HUDEP-2 (cell line): Measurements from ENCODE around the gene ANO1.
A peak's percentile ranks its signal among the peaks of the same experiment; 100 is the strongest.
"Not testable (repeated sequence)": the region's sequence is repeated elsewhere in the genome, so short reads cannot be mapped to it uniquely, and the experiment has no call there.

Experiments
- DNase-seq, 76 experiments: peaks; one replicate each; lab custom pipeline; 2025; ENCODE audit not compliant: unreplicated experiment in 76 of 76; lab: John Stamatoyannopoulos, UW

Gene ANO1

GRCh38 chr11:70184396-70184795 is 106.3 kb downstream of the ANO1 start:
- no peak for DNase-seq

DNA sequence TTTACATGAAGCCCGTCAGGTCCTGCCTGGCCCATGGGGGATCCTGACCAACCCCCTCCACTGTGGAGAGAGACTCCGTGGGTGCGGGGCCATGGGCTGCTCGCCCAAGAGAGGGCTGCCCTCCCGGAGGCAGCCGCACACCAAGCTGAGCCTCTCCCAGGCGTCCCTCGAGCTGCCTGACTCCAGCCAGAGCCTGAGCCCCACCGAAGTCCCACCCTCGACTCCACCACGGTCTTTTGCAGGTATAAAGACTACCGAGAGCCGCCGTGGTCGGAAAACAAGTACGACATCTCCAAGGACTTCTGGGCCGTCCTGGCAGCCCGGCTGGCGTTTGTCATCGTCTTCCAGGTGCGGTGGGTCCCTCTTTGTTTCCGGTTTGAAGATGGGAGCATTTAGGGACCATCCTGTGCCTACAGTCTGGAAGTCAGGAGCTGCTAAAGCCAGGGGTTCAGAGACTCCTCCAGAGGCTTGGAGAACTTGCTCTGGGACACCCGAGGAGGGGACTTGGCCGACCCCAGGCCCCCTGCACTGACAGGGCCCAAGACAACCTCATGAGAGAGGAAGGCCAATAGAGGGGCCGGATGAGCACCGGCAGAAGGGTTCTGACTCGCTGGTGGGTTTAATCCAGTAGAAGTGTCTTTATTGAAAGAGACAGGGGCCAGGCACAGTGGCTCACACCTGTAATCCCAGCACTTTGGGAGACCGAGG is 107.4 kb downstream of the ANO1 start:
- DNase-seq: no peak

DNA sequence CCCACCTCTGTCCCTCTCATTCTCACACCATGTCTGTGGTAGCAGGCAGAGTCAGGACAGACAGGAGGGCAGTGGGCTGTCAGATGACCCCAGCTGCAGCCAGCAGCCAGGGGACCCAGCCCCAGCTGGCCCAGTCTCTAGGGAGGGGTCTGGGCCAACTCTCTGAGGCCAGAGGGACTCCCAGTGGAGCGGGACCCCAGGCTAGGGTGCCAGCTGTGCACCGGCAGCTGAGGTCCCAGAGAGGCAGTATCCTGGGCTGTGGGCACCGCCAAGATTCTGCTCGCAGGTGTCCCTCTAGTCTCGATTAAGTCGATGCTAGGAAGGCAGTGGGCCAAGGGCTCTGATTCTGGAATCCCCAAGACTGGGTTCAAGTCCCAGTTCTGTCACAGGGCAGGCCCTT is 108.3 kb downstream of the ANO1 start:
- DNase-seq: no peak

DNA sequence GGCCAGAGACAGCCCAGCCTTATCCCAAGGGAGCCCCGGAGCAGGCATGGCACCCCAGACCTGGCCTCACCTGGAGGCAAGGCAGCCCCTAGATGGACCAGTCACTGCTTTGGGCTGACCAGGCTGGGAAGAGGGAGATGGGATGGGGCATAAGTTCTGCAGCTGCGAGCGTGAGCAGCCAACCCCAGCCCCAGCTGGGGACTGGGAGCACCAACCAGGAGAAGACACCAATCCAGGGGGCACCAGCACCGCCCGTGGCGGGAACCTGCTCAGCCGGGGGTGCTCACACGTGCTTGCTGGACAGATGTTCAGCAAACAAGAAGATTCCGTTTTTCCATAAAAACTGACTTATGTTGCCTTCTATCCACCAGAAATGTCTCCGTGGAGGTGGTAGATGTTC is 108.8 kb downstream of the ANO1 start:
- DNase-seq: no peak

DNA sequence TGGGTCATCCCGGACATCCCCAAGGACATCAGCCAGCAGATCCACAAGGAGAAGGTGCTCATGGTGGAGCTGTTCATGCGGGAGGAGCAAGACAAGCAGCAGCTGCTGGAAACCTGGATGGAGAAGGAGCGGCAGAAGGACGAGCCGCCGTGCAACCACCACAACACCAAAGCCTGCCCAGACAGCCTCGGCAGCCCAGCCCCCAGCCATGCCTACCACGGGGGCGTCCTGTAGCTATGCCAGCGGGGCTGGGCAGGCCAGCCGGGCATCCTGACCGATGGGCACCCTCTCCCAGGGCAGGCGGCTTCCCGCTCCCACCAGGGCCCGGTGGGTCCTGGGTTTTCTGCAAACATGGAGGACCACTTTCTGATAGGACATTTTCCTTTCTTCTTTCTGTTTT is 109.7 kb downstream of the ANO1 start:
- DNase-seq: no peak

DNA sequence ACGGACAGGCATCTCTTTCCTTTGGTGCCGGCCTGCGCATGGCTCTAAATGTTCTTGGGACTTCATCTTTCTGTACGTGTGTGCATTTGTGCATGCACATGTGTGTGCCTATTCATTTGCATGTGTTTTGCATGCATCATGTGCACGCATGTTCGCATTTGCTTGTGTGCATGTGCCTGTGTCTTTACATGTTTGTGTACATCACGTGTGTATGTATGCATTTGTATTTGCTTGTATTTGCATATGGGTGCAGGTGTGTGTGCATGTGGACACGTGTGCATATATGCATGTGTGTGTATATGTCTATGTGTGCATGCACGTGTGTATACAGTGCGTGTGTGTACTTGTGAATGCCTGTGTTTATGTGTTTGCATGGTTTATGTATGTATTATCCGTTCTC is 111.5 kb downstream of the ANO1 start:
- DNase-seq: no peak

DNA sequence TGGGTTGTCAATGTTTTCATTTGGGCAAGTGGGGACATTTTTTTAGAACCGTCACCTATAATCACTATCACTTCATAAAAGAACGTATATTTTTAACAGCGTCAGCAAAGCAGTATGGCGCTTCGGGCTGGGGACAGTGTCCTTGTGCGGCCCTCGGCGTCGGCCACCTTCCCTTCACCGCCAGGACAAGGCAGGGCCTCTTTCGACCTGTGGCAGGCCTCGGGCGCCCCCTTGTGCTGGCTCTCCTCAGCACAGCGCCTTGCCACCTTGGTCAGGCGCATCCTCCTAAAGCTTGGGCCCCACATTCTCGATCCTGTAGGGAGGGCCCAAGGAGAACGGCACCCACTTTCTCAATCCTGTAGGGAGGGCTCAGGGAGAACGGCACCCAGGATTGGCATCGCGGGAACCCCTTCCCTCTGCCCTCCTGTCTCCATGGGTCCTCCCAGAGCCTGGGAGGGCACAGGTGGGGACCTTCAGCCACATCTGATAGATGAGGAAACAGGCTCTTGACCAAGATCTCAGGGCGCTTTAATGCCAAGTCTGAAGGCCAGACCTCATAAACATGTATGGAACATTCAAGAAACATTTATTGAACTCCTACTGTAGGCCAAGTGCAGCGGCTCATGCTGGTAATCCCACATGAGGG is 113.5 kb downstream of the ANO1 start:
- peak in 63 of 76 experiments; percentile 8 to 78 (median 54) for DNase-seq

GRCh38 chr11:70192666-70193410 is 114.7 kb downstream of the ANO1 start:
- DNase-seq: no peak

- no peak for DNase-seq
Observed at GRCh38 chr11:70193411-70194292, 115.5 kb downstream of the ANO1 start.

DNA sequence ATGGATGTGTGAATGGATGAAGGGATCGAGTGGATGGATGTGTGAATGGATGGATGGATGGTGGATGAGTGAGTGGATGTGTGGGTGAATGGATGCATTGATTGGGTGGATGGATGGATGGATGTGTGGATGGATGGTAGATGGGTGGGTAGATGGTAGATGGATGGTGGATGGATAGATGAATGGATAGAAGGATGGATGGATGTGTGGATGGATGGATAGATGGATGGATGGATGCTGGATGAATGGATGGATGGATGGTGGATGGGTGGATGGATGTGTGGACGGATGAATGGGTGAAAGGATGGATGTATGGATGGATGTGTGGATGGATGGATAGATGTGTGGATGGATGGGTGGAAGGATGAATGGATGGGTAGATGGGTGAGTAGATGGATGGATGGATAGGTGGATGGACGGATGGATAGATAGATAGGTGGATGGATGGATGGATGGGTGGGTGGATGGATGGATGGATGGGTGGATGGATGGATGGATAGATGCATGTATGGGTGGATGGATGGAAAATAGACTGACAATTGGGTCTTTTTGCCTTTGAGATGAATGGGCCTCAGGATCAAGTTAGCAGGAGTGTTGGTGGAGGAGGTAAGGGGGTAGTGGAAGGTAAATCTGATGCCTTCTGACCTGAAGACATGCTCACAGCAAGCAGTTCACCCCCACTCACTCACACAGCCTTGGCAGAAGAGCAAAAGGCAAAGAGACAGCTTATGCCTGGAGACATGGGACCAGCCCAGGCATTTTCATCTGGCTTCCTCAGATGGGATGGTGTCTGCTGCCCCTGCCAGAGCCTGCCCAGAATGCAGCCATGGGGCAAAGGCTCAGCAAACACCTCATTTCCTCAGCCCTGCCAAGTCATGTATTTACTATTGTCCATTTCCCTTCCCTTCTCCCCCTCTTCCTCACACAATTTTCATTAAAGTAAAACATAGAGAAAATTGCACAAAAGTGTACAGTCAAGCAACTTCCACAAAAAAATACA is 117.0 kb downstream of the ANO1 start:
- DNase-seq: no peak

DNA sequence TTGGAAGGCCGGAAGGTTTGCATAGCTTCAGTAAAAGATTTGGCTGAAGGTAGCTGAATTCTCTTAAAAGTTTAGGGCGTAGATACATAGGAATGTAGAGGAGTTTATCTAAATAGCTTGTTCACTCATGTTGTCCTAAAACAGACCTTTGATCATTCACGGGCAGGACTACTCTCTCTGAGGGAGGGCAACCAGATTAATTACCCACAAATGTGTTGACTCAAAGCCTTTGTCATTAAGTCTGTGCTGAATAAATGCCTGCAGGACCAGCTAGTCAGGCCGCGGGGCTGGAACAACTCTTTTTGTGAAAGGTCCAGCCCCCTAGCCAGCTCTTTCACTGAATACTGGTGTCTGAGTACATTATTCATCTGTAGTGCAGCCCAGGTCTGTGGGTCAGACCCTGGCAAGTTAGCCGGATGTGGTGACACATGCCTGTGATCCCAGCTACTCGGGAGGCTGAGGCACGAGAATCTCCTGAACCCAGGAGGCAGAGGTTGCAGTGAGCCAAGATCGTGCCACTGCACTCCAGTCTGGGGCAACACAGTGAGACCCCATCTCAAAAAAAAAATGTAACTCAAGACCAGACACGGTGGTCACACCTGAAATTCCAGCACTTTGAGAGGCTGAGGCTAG is 122.2 kb downstream of the ANO1 start:
- DNase-seq: no peak

- DNase-seq: not testable (repeated sequence)
Observed at GRCh38 chr11:70201047-70201446, 122.9 kb downstream of the ANO1 start.

GRCh38 chr11:70201882-70202861 is 124.1 kb downstream of the ANO1 start:
- DNase-seq: peak in 3 of 76 experiments; percentile 4 to 13 (median 5)

GRCh38 chr11:70202920-70203750 is 125.0 kb downstream of the ANO1 start, which contains the start of gene FADD:
Gene FADD (plus strand): TSS chr11:70203296. CDS start chr11:70203460, 164 bp downstream.
- DNase-seq: peak in 75 of 76 experiments; percentile 44 to 91 (median 82)

- peak in 71 of 76 experiments; percentile 16 to 88 (median 66) for DNase-seq
Observed at GRCh38 chr11:70203751-70204465, 125.8 kb downstream of the ANO1 start.

DNA sequence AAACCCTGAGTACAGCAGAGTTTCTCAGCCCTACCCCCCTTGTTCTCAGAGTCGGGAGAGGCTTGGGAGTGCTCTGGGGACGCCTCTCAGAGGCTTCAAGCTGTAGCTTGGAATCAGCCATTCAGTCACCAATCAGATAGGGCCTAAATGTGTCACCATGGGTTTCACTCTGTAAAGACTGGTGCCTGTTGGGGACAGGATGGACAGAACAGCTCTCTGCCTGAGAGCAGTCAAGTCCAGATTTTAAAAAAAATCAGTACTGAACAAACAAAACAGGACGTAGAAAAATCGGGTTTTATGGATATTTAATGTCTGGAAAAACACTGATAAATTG is 126.3 kb downstream of the ANO1 start:
- peak in 24 of 76 experiments; percentile 7 to 53 (median 26) for DNase-seq
